ENCODE data around the gene GNAS-AS1. TPM values are rescaled to one million over a fixed set of nuclear protein-coding genes. Genes with fewer than 3 reads are reported as not detected.

Gene GNAS-AS1
- total and polyA plus RNA-seq, 12 donors: 0.09 to 1.00 (median 0.24) TPM; not detected in 5

GRCh38 chr20:58793512-58794420 lies 56.9 kb downstream of the GNAS-AS1 start:
- WGBS, 4 donors: 85 to 91% (median 88%) methylated on average over 22 to 29 of the region's 29 CpGs
- TF ChIP-seq CTCF (IDR thresholded peaks at IDR 0.05): no peak
- TF ChIP-seq POLR2A (IDR thresholded peaks at IDR 0.05): no peak
- Histone ChIP-seq H3K27ac (no peak overlapping the region), H3K9me3 (replicated peaks in 1 of 3) (no peaks in the 10 kb centered on the region), H3K4me3 (no peak overlapping the region), H3K36me3 (replicated peaks in 1 of 2) (no peaks in the 10 kb centered on the region), H3K27me3 (peaks cover 5% of the 10 kb centered on the region), H3K4me1 (replicated peaks in 1 of 2) (no peaks in the 10 kb centered on the region)
- intact Hi-C loops (cut with DNase I): no loop called here
- DNase-seq: no peak

GRCh38 chr20:58792426-58792825 lies 58.3 kb downstream of the GNAS-AS1 start:
- H3K27ac ChIP-seq: no peak overlapping the region
- H3K36me3 ChIP-seq (replicated peaks in 1 of 2): no peaks in the 10 kb centered on the region
- 83 to 90% (median 88%) methylated on average over 6 to 7 of the region's 7 CpGs for WGBS, 4 donors
- no peak for TF ChIP-seq POLR2A (IDR thresholded peaks at IDR 0.05)
- no peak for TF ChIP-seq CTCF (IDR thresholded peaks at IDR 0.05)
- no peaks in the 10 kb centered on the region for H3K4me1 ChIP-seq (replicated peaks in 1 of 2)
- no peak overlapping the region for H3K4me3 ChIP-seq
- intact Hi-C loops (cut with DNase I): no loop called here
- H3K27me3 ChIP-seq: peaks cover 5% of the 10 kb centered on the region
- H3K9me3 ChIP-seq (replicated peaks in 1 of 3): no peaks in the 10 kb centered on the region
- no peak for DNase-seq

GRCh38 chr20:58791286-58791685 lies 59.4 kb downstream of the GNAS-AS1 start:
- H3K36me3 ChIP-seq (replicated peaks in 1 of 2): no peaks in the 10 kb centered on the region
- no peaks in the 10 kb centered on the region for H3K9me3 ChIP-seq (replicated peaks in 1 of 3)
- no peak overlapping the region for H3K4me3 ChIP-seq
- TF ChIP-seq CTCF (IDR thresholded peaks at IDR 0.05) (no peak), POLR2A (IDR thresholded peaks at IDR 0.05) (no peak)
- H3K27me3 ChIP-seq: peaks cover 5% of the 10 kb centered on the region
- DNase-seq: no peak
- WGBS, 4 donors: 52 to 58% (median 56%) methylated on average over 7 of the region's 7 CpGs
- intact Hi-C loops (cut with DNase I): no loop called here
- no peak overlapping the region for H3K27ac ChIP-seq
- H3K4me1 ChIP-seq (replicated peaks in 1 of 2): no peaks in the 10 kb centered on the region

GRCh38 chr20:58790454-58790853 lies 60.2 kb downstream of the GNAS-AS1 start:
- no peak overlapping the region for H3K4me3 ChIP-seq
- intact Hi-C loops (cut with DNase I): no loop called here
- H3K36me3 ChIP-seq (replicated peaks in 1 of 2): no peaks in the 10 kb centered on the region
- H3K4me1 ChIP-seq (replicated peaks in 1 of 2): no peaks in the 10 kb centered on the region
- no peak for DNase-seq
- TF ChIP-seq CTCF (IDR thresholded peaks at IDR 0.05) (no peak), POLR2A (IDR thresholded peaks at IDR 0.05) (no peak)
- WGBS, 4 donors: 65 to 66% (median 65%) methylated on average over 2 to 10 of the region's 10 CpGs
- no peak overlapping the region for H3K27ac ChIP-seq
- peaks cover 5% of the 10 kb centered on the region for H3K27me3 ChIP-seq
- no peaks in the 10 kb centered on the region for H3K9me3 ChIP-seq (replicated peaks in 1 of 3)

Measured in adrenal gland (tissue), 12 donors.